GM23338 (cell line): ENCODE measurements around the gene NME3.

Source experiments
- CREB1 ChIP-seq: fragments of 250-450 bp; sonication (Bioruptor Pico); IDR thresholded peaks from 2 replicates; pipeline ENCODE4 v1.5.0; 2020; ENCODE audit warnings: low read depth, mild to moderate bottlenecking, moderate library complexity
- EZH2 ChIP-seq: fragments of 200-600 bp; sonication (generic); IDR thresholded peaks from one replicate; pipeline ENCODE4 v1.8.0; 2017; ENCODE audit warnings: antibody characterized with exemption, mild to moderate bottlenecking, low read depth; ENCODE audit not compliant: unreplicated experiment
- EZH2phosphoT487 ChIP-seq: fragments of 200-600 bp; sonication (generic); IDR thresholded peaks from one replicate; pipeline ENCODE4 v1.8.1; 2018; ENCODE audit warnings: antibody characterized with exemption; ENCODE audit not compliant: unreplicated experiment
- JUNB ChIP-seq: IDR thresholded peaks from one replicate; pipeline ENCODE4 v1.6.1; 2016; ENCODE audit warnings: antibody characterized with exemption; ENCODE audit not compliant: unreplicated experiment
- NANOG ChIP-seq: IDR thresholded peaks from 2 replicates; pipeline ENCODE4 v1.6.1; 2016; ENCODE audit warnings: antibody characterized with exemption, borderline replicate concordance
- POLR2AphosphoS5 ChIP-seq: IDR thresholded peaks from 2 replicates; pipeline ENCODE4 v1.6.1; 2016; ENCODE audit warnings: antibody characterized with exemption, low read depth
- ZNF114 ChIP-seq: fragments of 250-450 bp; sonication (Bioruptor Pico); IDR thresholded peaks from 2 replicates; pipeline ENCODE4 v1.5.0; 2020; ENCODE audit warnings: mild to moderate bottlenecking, moderate library complexity
- ZNF331 ChIP-seq: fragments of 250-450 bp; sonication (Bioruptor Pico); IDR thresholded peaks from 2 replicates; pipeline ENCODE4 v1.5.0; 2020; ENCODE audit warnings: low read depth, mild to moderate bottlenecking, moderate library complexity
- TF ChIP-seq, protein P1 (sequence below), 2 experiments: fragments of 200-600 bp in 1 of 2; sonication (generic) in 1 of 2; conservative IDR thresholded peaks; 2 replicates each; pipeline versions ENCODE4 v1.5.1 to v1.6.1; 2016 to 2017; ENCODE audit warnings: antibody characterized with exemption in 2 of 2, low read depth in 2 of 2, mild to moderate bottlenecking in 2 of 2, moderate library complexity in 1 of 2
- TF ChIP-seq, protein P2 (sequence below): IDR thresholded peaks from one replicate; pipeline ENCODE4 v1.6.1; 2018; ENCODE audit warnings: antibody characterized with exemption; ENCODE audit not compliant: unreplicated experiment
- TF ChIP-seq, protein P3 (sequence below): fragments of 250-450 bp; sonication (Bioruptor Pico); IDR thresholded peaks from 2 replicates; pipeline ENCODE4 v1.5.0; 2020; ENCODE audit warnings: mild to moderate bottlenecking, moderate library complexity
- TF ChIP-seq, protein P4 (sequence below): IDR thresholded peaks from 2 replicates; pipeline ENCODE4 v1.6.1; 2016; ENCODE audit warnings: antibody characterized with exemption

DNA sequence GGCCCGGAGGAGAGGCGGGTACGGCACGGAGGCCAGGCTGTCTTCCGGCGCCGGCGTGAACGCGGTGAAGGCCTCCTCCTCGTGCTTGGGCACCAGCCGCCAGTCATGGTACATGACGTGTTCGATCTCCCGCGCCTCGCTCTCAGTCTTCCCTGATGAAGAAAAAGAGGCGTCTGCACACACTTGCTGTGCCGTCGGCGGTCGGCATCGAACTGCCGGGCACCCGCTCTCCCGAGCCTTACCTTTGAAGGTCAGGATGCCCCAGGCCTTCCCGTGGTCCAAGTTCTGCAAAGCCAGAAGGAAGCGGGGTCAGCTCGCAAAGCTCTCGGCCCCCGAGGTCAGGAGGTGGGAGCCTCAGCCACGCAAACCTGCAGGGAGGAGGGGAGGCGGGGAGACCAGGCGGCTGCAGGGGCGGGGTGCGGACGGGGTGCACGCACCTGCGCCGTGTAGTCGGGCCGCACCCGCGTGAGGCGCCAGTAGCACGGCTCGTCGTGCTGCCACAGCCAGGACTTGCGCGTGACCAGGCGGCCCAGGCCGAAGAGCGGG is 1.1 kb upstream of the NME3 start, which contains the start of gene EME2:
- TF ChIP-seq, protein P1, sequence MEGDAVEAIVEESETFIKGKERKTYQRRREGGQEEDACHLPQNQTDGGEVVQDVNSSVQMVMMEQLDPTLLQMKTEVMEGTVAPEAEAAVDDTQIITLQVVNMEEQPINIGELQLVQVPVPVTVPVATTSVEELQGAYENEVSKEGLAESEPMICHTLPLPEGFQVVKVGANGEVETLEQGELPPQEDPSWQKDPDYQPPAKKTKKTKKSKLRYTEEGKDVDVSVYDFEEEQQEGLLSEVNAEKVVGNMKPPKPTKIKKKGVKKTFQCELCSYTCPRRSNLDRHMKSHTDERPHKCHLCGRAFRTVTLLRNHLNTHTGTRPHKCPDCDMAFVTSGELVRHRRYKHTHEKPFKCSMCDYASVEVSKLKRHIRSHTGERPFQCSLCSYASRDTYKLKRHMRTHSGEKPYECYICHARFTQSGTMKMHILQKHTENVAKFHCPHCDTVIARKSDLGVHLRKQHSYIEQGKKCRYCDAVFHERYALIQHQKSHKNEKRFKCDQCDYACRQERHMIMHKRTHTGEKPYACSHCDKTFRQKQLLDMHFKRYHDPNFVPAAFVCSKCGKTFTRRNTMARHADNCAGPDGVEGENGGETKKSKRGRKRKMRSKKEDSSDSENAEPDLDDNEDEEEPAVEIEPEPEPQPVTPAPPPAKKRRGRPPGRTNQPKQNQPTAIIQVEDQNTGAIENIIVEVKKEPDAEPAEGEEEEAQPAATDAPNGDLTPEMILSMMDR (conservative IDR thresholded peaks at IDR 0.05; ENCODE audit: low read depth in 2 of 2), result no peak
- TF ChIP-seq EZH2phosphoT487 (no peak), POLR2AphosphoS5 (no peak), CREB1 (CRISPR knock-in tag) (no peak), EZH2 (no peak), JUNB (no peak), ZNF114 (CRISPR knock-in tag) (no peak), NANOG (no peak), ZNF331 (CRISPR knock-in tag) (no peak)
- TF ChIP-seq, protein P2, sequence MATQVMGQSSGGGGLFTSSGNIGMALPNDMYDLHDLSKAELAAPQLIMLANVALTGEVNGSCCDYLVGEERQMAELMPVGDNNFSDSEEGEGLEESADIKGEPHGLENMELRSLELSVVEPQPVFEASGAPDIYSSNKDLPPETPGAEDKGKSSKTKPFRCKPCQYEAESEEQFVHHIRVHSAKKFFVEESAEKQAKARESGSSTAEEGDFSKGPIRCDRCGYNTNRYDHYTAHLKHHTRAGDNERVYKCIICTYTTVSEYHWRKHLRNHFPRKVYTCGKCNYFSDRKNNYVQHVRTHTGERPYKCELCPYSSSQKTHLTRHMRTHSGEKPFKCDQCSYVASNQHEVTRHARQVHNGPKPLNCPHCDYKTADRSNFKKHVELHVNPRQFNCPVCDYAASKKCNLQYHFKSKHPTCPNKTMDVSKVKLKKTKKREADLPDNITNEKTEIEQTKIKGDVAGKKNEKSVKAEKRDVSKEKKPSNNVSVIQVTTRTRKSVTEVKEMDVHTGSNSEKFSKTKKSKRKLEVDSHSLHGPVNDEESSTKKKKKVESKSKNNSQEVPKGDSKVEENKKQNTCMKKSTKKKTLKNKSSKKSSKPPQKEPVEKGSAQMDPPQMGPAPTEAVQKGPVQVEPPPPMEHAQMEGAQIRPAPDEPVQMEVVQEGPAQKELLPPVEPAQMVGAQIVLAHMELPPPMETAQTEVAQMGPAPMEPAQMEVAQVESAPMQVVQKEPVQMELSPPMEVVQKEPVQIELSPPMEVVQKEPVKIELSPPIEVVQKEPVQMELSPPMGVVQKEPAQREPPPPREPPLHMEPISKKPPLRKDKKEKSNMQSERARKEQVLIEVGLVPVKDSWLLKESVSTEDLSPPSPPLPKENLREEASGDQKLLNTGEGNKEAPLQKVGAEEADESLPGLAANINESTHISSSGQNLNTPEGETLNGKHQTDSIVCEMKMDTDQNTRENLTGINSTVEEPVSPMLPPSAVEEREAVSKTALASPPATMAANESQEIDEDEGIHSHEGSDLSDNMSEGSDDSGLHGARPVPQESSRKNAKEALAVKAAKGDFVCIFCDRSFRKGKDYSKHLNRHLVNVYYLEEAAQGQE, result no peak
- TF ChIP-seq, protein P3, sequence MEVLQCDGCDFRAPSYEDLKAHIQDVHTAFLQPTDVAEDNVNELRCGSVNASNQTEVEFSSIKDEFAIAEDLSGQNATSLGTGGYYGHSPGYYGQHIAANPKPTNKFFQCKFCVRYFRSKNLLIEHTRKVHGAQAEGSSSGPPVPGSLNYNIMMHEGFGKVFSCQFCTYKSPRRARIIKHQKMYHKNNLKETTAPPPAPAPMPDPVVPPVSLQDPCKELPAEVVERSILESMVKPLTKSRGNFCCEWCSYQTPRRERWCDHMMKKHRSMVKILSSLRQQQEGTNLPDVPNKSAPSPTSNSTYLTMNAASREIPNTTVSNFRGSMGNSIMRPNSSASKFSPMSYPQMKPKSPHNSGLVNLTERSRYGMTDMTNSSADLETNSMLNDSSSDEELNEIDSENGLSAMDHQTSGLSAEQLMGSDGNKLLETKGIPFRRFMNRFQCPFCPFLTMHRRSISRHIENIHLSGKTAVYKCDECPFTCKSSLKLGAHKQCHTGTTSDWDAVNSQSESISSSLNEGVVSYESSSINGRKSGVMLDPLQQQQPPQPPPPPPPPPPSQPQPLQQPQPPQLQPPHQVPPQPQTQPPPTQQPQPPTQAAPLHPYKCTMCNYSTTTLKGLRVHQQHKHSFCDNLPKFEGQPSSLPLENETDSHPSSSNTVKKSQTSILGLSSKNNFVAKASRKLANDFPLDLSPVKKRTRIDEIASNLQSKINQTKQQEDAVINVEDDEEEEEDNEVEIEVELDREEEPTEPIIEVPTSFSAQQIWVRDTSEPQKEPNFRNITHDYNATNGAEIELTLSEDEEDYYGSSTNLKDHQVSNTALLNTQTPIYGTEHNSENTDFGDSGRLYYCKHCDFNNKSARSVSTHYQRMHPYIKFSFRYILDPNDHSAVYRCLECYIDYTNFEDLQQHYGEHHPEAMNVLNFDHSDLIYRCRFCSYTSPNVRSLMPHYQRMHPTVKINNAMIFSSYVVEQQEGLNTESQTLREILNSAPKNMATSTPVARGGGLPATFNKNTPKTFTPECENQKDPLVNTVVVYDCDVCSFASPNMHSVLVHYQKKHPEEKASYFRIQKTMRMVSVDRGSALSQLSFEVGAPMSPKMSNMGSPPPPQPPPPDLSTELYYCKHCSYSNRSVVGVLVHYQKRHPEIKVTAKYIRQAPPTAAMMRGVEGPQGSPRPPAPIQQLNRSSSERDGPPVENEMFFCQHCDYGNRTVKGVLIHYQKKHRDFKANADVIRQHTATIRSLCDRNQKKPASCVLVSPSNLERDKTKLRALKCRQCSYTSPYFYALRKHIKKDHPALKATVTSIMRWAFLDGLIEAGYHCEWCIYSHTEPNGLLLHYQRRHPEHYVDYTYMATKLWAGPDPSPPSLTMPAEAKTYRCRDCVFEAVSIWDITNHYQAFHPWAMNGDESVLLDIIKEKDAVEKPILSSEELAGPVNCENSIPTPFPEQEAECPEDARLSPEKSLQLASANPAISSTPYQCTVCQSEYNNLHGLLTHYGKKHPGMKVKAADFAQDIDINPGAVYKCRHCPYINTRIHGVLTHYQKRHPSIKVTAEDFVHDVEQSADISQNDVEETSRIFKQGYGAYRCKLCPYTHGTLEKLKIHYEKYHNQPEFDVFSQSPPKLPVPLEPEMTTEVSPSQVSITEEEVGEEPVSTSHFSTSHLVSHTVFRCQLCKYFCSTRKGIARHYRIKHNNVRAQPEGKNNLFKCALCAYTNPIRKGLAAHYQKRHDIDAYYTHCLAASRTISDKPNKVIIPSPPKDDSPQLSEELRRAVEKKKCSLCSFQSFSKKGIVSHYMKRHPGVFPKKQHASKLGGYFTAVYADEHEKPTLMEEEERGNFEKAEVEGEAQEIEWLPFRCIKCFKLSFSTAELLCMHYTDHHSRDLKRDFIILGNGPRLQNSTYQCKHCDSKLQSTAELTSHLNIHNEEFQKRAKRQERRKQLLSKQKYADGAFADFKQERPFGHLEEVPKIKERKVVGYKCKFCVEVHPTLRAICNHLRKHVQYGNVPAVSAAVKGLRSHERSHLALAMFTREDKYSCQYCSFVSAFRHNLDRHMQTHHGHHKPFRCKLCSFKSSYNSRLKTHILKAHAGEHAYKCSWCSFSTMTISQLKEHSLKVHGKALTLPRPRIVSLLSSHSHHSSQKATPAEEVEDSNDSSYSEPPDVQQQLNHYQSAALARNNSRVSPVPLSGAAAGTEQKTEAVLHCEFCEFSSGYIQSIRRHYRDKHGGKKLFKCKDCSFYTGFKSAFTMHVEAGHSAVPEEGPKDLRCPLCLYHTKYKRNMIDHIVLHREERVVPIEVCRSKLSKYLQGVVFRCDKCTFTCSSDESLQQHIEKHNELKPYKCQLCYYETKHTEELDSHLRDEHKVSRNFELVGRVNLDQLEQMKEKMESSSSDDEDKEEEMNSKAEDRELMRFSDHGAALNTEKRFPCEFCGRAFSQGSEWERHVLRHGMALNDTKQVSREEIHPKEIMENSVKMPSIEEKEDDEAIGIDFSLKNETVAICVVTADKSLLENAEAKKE (CRISPR knock-in tag), result no peak
- TF ChIP-seq, protein P4, sequence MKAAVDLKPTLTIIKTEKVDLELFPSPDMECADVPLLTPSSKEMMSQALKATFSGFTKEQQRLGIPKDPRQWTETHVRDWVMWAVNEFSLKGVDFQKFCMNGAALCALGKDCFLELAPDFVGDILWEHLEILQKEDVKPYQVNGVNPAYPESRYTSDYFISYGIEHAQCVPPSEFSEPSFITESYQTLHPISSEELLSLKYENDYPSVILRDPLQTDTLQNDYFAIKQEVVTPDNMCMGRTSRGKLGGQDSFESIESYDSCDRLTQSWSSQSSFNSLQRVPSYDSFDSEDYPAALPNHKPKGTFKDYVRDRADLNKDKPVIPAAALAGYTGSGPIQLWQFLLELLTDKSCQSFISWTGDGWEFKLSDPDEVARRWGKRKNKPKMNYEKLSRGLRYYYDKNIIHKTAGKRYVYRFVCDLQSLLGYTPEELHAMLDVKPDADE, result no peak
